Stomach smooth muscle (tissue), 2 donors: ENCODE data around the gene PPEF1.
"Not testable (repeated sequence)": the region's sequence is repeated elsewhere in the genome, so short reads cannot be mapped to it uniquely, and the experiment has no call there.

Experiments used
- H3K27ac ChIP-seq: one replicate; pipeline ENCODE4 v1.7.0; 2013; ENCODE audit warnings: mild to moderate bottlenecking, low read length, inconsistent platforms
- H3K27me3 ChIP-seq, 2 donors: one replicate each; pipeline ENCODE4 v1.7.0; 2013; ENCODE audit warnings: low read length in 2 of 2; ENCODE audit not compliant: insufficient read depth in 2 of 2, control insufficient read depth in 1 of 2
- H3K36me3 ChIP-seq, 2 donors: one replicate each; pipeline ENCODE4 v1.7.0; 2013; ENCODE audit warnings: low read length in 2 of 2; ENCODE audit not compliant: control insufficient read depth in 2 of 2, insufficient read depth in 2 of 2
- H3K4me1 ChIP-seq: one replicate; pipeline ENCODE4 v1.7.0; 2013; ENCODE audit warnings: low read length; ENCODE audit not compliant: control insufficient read depth, insufficient read depth
- H3K4me3 ChIP-seq, 2 donors: one replicate each; pipeline ENCODE4 v1.7.0; 2013; ENCODE audit warnings: low read length in 2 of 2
- H3K9ac ChIP-seq, 2 donors: one replicate each; pipeline ENCODE4 v1.7.0; 2013; ENCODE audit warnings: low read length in 2 of 2, mild to moderate bottlenecking in 1 of 2
- H3K9me3 ChIP-seq, 2 donors: one replicate each; pipeline ENCODE4 v1.7.0; 2013; ENCODE audit warnings: low read length in 2 of 2; ENCODE audit not compliant: control insufficient read depth in 2 of 2
- donor health status: healthy.
- donor health status: Pancreatic carcinoma.

Gene PPEF1

DNA sequence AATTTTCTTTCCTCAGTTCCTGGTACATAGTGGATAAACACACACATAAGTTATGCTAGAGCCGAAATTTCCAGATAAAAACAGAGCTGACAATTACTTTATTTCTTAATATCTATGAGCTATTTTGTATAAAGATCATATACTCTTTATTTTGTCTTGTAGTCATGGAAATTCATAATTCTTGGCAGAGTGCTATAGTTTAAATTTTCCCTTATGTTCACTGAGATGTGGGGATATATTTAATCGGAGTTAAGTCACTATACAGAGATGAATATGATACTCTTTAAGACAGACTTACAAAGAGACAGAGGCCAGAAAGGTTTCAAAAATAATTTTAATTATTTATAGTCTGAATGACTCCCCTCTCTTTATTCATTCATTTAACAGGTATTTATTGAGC is 89.7 kb downstream of the PPEF1 start:
- Histone ChIP-seq H3K36me3 (no peaks in the 10 kb centered on the region), H3K4me1 (no peaks in the 10 kb centered on the region), H3K4me3 (no peak overlapping the region), H3K27ac (no peak overlapping the region), H3K27me3 (peaks cover 0 to 7% of the 10 kb centered on the region in 2 donors), H3K9me3 (no peaks in the 10 kb centered on the region), H3K9ac (no peak overlapping the region)

DNA sequence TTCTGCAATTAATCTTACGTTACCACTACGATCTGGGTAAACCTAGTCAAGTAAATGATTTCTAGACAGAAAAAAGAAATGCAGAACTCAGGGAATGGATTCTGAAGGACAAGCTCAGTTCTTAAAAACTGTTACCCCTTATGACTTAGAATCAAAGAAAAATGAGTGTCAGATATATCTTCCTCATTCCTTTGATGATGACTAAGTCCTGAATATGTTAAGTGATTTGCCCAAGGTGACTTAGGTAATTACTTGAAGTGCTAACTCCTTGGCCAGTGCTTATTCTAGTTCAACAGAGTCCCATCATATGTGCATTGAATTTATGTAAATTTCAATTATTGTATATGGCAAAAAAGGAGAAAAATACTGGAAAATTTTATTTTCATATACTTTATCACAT is 92.5 kb downstream of the PPEF1 start:
- Histone ChIP-seq H3K27me3 (no peaks in the 10 kb centered on the region), H3K4me1 (no peaks in the 10 kb centered on the region), H3K4me3 (no peak overlapping the region), H3K36me3 (no peaks in the 10 kb centered on the region), H3K9me3 (no peaks in the 10 kb centered on the region), H3K27ac (no peak overlapping the region), H3K9ac (no peak overlapping the region)

DNA sequence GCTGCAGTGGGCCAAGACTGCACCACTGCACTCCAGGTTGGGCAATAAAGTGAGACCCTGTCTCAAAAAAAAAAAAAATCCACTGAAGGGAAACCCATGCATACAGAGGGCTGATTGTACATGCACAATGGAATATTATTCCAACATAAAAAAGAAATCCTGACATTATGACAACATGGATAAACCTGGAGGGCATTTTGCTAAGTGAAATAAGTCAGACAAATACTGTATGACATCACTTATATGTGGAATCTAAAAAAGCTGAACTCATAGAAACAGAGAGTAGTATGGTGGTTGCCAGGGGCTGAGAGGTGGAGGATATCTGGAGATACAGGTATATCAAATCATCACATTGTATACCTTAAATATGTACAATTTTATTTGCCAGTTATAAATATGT is 102.2 kb downstream of the PPEF1 start:
- H3K27ac ChIP-seq, result no peak overlapping the region
- no peak overlapping the region for H3K9ac ChIP-seq
- no peaks in the 10 kb centered on the region for H3K4me1 ChIP-seq
- no peaks in the 10 kb centered on the region for H3K9me3 ChIP-seq
- H3K36me3 ChIP-seq, result no peaks in the 10 kb centered on the region
- no peak overlapping the region for H3K4me3 ChIP-seq
- no peaks in the 10 kb centered on the region for H3K27me3 ChIP-seq

DNA sequence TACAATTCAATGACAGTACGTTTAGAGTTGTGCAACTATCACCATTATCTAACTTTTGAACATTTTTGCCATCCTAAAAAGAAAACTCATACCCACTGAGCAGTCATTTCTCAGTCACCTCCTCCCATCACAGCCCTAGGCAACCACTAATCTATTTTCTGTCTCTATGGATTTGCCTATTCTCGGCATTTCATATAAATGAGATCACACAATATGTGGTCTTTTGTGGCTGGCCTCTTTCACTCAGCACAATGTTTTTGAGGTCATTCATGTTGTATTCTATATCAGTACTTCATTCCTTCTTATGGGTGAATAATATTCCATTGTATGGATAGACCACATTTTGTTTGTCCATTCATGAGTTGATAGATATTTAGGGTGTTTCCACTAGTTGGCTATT is 103.0 kb downstream of the PPEF1 start:
- H3K4me1 ChIP-seq, result no peaks in the 10 kb centered on the region
- no peak overlapping the region for H3K9ac ChIP-seq
- H3K4me3 ChIP-seq, result no peak overlapping the region
- H3K36me3 ChIP-seq, result no peaks in the 10 kb centered on the region
- no peaks in the 10 kb centered on the region for H3K9me3 ChIP-seq
- H3K27ac ChIP-seq, result no peak overlapping the region
- no peaks in the 10 kb centered on the region for H3K27me3 ChIP-seq

DNA sequence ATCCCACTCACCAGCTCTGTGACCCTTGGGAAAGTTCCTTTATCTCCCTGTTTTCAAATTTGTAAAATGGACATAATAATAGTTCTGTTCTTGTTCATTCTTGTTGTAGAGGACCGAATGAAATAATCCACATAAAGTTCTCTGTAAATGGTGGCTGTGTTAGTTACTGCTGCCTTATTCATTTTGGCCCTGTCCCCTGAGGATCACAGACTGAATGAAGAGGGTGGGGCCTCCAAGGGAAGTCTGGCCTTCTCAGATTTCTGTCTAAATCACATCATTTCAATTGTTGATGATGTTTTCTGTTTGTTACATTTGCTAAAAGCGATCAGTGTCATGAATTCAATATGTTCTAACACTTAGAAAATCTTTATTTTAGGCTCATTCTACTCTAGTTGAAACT is 117.9 kb downstream of the PPEF1 start:
- H3K36me3 ChIP-seq, result no peaks in the 10 kb centered on the region
- H3K27me3 ChIP-seq, result no peaks in the 10 kb centered on the region
- H3K4me1 ChIP-seq, result no peaks in the 10 kb centered on the region
- no peak overlapping the region for H3K9ac ChIP-seq
- H3K4me3 ChIP-seq, result no peak overlapping the region
- peaks cover 0 to 3% of the 10 kb centered on the region in 2 donors for H3K9me3 ChIP-seq
- H3K27ac ChIP-seq, result no peak overlapping the region

DNA sequence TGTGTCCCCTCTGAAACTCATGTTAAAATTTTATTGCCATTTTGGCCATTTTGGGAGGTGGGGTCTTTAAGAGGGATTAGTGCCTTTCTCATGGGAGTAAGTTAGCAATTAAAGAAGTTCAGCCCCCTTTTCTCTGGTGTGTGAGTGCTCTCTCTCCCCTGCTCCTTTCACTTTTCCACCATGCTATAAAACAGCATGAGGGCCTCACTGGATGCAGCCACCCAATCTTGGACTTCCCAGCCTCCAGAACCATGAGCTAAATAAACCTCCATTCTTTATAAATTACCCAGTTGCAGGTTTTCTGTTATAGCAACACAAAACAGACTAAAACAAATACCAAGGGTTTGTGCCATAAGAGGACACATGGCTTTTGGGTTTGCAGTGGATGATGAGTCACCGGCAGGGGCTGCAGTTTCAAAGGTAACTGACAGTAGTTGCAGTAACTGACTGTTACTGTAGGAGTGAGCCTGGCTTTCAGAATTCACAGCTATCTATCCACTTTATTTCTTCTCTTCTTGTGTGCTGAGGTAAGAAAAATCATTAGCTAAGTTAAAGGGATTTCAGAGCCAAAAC is 121.5 kb downstream of the PPEF1 start:
- Histone ChIP-seq H3K27ac (no peak overlapping the region), H3K9ac (no peak overlapping the region), H3K27me3 (peaks cover 0 to 3% of the 10 kb centered on the region in 2 donors), H3K4me1 (no peaks in the 10 kb centered on the region), H3K36me3 (no peaks in the 10 kb centered on the region), H3K9me3 (peaks cover 0 to 3% of the 10 kb centered on the region in 2 donors), H3K4me3 (no peak overlapping the region)

DNA sequence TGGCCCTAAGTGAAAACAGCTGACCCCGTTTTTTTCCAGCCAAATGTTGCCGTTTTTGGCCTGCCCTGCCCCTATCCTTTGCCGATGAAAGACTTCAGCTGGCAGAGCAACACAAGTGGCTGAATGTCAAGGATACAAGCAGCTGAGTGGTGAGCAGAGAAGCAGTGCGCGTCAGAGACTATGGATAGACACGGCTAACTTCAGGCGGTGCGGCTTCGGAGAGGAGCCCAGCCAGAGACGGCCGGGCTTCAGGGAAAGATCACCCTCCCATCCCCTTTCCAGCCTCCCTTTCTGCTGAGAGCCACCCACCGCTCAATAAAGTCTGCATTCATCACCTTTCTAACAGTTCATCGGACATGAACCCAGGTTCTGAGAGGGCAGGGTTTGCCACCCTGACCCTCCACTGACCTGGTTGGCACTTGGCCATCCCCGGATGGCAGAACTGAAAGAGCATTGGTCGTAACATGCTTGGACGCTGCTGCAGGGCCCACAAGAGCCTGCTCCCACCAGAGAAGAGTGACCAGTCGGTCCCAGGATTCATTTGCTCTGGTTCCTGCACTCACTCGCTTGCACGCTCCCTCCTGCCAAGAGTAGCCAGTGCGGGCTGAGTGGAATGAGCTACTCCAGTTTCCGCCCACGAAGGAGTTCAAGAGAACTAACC is 125.8 kb downstream of the PPEF1 start:
- H3K27me3 ChIP-seq, result peaks cover 0 to 3% of the 10 kb centered on the region in 2 donors
- no peaks in the 10 kb centered on the region for H3K36me3 ChIP-seq
- H3K4me1 ChIP-seq, result no peaks in the 10 kb centered on the region
- H3K4me3 ChIP-seq, result no peak overlapping the region
- no peak overlapping the region for H3K9ac ChIP-seq
- peaks cover 0 to 3% of the 10 kb centered on the region in 2 donors for H3K9me3 ChIP-seq
- H3K27ac ChIP-seq, result no peak overlapping the region

DNA sequence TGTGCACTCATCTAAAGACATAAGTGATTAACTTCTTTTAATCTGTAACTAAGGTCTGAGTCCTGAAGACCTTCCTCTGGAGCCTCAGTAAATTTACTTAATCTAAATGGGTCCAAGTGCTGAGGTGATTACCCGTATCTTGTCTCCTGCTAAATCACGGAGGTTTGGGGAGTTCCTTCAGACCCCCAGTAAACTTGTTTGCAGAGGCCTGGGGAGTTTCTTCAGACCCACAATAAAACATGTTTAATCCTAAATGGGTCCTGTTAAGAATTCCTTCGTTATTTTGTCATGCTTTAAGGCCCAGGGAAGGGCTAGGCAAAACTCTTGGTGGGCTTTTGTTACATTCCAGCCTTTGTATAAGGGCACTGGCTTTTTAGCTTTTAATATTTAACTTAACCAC is 140.5 kb downstream of the PPEF1 start:
- H3K9me3 ChIP-seq, H3K36me3 ChIP-seq, H3K9ac ChIP-seq, H3K27me3 ChIP-seq, H3K4me3 ChIP-seq, H3K27ac ChIP-seq, H3K4me1 ChIP-seq: not testable (repeated sequence)

DNA sequence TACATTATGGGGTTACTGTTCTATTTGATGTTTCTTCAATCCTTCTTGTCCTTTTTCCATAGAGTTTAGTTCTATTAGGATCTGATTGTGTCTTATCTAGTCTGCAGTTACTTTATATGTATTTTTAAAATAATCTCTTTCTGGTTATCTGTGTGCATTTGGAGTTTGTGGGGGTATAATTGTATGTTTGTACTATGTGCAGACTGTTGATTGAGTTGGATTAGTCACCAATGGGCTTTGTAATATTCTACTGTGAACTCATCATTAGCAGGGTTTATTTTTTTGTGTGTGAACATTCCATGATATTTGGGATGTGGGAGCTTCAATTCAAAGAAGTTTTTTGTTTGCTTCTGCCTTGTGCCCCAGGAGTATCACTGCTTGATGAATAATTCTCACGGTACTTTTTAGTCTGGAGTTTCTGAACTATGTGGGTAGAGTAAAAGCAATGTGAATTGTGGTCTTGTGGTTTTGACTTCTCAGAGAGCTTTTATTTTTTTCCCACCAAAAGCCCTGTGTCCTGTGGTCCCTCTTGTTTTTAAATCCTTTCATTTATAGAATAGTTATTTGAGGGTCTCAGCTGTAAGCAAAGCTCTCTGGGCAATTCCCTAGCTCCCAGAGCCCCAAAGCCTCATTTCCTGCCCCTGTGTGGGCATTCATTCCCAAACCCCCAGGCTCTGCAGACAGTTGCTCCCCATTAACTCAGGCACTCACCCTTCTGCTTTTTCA is 148.6 kb downstream of the PPEF1 start:
- Histone ChIP-seq H3K36me3 (no peaks in the 10 kb centered on the region), H3K27me3 (no peaks in the 10 kb centered on the region), H3K9me3 (peaks cover 0 to 3% of the 10 kb centered on the region in 2 donors), H3K27ac (no peak overlapping the region), H3K4me3 (no peak overlapping the region), H3K4me1 (no peaks in the 10 kb centered on the region), H3K9ac (no peak overlapping the region)

DNA sequence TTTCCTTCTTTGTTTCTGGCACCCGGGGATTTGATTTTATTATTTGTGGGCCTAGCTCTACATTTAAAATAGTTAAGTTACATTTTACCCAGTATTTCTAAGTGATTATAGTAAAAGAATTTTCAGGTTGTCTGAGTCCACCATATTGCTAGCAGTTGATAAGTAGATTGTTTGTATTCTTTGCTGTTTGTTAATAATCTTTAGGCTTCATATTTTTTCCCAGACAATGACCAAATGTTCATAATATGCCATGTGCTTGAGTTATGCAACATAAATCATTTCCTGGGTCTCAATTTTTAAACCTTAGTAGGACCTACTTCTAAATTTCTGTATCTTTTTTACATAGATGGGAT is 149.2 kb downstream of the PPEF1 start:
- H3K4me3 ChIP-seq, result no peak overlapping the region
- no peaks in the 10 kb centered on the region for H3K36me3 ChIP-seq
- H3K9me3 ChIP-seq, result peaks cover 0 to 3% of the 10 kb centered on the region in 2 donors
- no peak overlapping the region for H3K27ac ChIP-seq
- no peak overlapping the region for H3K9ac ChIP-seq
- H3K4me1 ChIP-seq, result no peaks in the 10 kb centered on the region
- no peaks in the 10 kb centered on the region for H3K27me3 ChIP-seq

DNA sequence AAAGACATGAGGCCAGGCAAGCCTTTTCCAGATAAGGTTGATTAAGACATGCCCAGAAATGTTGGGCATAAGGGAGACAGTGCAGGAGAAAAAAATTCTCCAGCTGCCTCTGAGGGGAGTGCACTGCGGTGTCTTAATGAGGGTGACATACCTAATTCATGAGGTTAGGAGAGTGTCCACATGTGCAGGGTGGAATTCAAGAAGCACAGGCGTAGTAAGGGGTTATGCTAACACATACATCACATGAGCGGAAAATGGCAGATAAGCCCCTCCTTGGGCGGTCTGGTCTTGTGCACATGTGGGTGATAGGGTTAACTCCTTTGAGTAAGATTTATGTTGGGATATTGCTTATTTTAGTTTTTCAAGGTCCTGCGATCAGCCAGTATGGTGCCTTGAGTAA is 154.1 kb downstream of the PPEF1 start:
- H3K36me3 ChIP-seq, result no peaks in the 10 kb centered on the region
- no peak overlapping the region for H3K4me3 ChIP-seq
- H3K4me1 ChIP-seq, result no peaks in the 10 kb centered on the region

More for the DNA sequence above, 154.1 kb downstream of the PPEF1 start:
- no peaks in the 10 kb centered on the region for H3K9me3 ChIP-seq
- H3K27ac ChIP-seq, result no peak overlapping the region
- H3K27me3 ChIP-seq, result no peaks in the 10 kb centered on the region
- H3K9ac ChIP-seq, result no peak overlapping the region
